ENCODE measurements around the gene FAM222B.
"Not testable (repeated sequence)": the region's sequence is repeated elsewhere in the genome, so short reads cannot be mapped to it uniquely, and the experiment has no call there.

Gene FAM222B

DNA sequence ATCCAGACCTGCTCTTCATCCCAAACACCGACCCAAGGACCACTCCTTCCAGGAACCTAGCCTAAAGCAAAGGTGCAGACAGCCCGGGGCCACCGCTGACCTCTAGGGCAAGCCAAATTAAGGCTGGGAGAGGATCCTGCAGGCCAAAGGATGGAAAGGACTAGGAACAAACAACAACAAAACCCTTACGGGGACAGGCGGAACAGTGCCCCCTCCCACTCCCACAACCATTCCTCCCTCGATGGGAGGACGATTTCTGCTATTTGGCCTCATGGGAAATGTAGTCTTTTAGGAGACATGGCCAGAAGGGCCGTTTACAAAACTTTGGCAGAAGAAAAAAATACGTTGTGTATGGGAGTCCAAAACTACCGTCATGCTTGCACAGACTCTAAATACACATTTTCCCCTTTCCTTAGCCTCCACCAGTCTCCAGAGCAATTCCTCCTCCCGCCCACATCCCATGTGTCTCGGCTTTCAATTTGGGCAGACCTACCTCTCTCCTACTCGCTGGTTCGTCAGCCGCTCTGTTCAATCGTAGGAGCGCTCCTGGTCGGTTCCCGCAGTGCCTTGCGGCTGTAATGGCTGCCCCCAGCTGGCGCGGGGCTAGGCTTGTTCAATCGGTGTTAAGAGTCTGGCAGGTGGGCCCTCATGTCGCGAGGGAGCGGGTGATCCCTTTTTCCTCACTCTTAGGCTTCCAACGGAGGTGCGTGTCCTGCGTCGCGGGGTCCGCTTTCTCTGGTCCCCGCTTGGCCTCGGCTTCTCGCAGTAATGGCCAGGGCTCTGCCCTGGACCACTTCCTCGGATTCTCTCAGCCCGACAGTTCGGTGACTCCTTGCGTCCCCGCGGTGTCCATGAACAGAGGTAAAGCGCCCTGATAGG is 12.1 kb upstream of the FAM222B start, which contains the start of gene ERAL1:
TSS of gene ERAL1 (plus strand) at position 560 of the 879 bp plus-strand sequence. CDS start at position 579, 19 bp downstream.
- Histone ChIP-seq H3K4me3 (ENCODE audit: low read length) (peak within 1 kb of the TSS; percentile 83), H3K4me2 (ENCODE audit: low read length) (peak within 1 kb of the TSS; percentile 84), H3K36me3 (ENCODE audit: insufficient read depth, low read length) (peaks cover 16% of the 10 kb centered on the region), H3K9me3 (replicated peaks; ENCODE audit: low read length) (no peaks in the 10 kb centered on the region), H3K27me3 (ENCODE audit: control insufficient read depth, insufficient read depth, low read length) (no peaks in the 10 kb centered on the region), H3K9ac (ENCODE audit: low read depth, low read length) (peak within 1 kb of the TSS; percentile 87), H3K4me1 (ENCODE audit: control insufficient read depth, insufficient read depth, low read length) (peaks cover 9% of the 10 kb centered on the region)

DNA sequence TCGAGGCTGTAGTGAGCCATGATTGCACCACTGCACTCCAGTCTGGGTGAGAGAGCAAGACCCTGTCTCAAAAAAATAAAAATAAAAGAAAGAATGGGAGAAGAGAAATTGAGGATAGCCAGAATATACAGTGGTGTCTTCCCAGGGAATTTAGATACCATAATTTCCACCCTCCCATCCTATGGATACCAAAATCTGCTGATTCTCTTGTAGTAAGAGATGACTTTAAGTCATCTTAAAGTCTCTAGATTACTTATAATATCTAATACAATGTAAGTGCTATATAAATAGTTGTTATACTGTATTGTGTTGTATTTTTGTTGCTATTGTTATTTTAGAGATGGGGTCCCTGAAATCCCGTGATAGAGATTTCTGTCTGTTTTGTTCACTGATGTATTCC is 10.7 kb upstream of the FAM222B start:
- H3K9ac ChIP-seq (ENCODE audit: low read depth, low read length) = no peak overlapping the region
- H3K4me3 ChIP-seq (ENCODE audit: low read length) = no peak overlapping the region
- H3K4me1 ChIP-seq (ENCODE audit: control insufficient read depth, insufficient read depth, low read length) = peaks cover 9% of the 10 kb centered on the region
- peaks cover 7% of the 10 kb centered on the region for H3K36me3 ChIP-seq (ENCODE audit: insufficient read depth, low read length)
- no peaks in the 10 kb centered on the region for H3K27me3 ChIP-seq (ENCODE audit: control insufficient read depth, insufficient read depth, low read length)
- H3K9me3 ChIP-seq (replicated peaks; ENCODE audit: low read length) = no peaks in the 10 kb centered on the region
- no peak overlapping the region for H3K4me2 ChIP-seq (ENCODE audit: low read length)

DNA sequence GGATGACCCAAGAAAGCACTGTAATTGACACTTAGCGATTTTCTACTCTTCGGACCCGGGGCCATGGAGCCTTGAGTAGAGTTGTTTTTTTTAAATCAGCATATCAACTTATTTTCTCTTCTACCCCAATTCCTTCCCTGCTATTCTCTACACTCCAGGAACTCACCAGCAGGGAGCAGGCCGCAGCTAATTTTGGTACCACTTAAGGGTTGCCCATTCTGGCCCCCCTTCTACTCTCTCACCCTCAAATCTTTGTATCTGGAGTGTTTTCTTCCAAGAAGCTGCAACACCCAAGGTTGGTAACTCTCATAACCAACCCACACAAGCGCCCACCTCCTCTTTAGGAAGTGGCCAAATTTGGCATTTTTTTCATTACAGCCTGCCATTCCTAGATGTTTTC is 6.7 kb upstream of the FAM222B start:
- no peak overlapping the region for H3K4me3 ChIP-seq (ENCODE audit: low read length)
- H3K36me3 ChIP-seq (ENCODE audit: insufficient read depth, low read length) = no peaks in the 10 kb centered on the region
- no peaks in the 10 kb centered on the region for H3K27me3 ChIP-seq (ENCODE audit: control insufficient read depth, insufficient read depth, low read length)
- H3K4me2 ChIP-seq (ENCODE audit: low read length) = no peak overlapping the region
- no peak overlapping the region for H3K9ac ChIP-seq (ENCODE audit: low read depth, low read length)
- H3K9me3 ChIP-seq (replicated peaks; ENCODE audit: low read length) = no peaks in the 10 kb centered on the region
- H3K4me1 ChIP-seq (ENCODE audit: control insufficient read depth, insufficient read depth, low read length) = peaks cover 2% of the 10 kb centered on the region

DNA sequence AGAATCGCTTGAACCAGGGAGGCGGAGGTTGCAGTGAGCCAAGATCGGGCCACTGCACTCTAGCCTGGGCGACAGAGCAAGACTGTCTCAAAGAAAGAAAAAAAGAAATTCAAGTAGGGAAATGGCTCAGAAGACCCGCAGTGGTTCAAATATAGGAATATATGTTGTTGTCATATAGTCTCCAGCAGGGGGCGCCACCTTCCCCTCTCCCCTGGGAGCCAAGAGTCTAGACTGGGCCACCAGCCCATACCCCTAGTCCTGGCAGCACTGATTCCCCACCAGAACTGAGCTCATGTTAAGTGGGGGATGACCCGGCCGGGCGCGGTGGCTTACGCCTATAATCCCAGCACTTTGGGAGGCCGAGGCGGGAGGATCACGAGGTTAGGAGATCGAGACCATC is 6.1 kb upstream of the FAM222B start:
- H3K9ac ChIP-seq (ENCODE audit: low read depth, low read length); H3K4me2 ChIP-seq (ENCODE audit: low read length); H3K36me3 ChIP-seq (ENCODE audit: insufficient read depth, low read length); H3K4me1 ChIP-seq (ENCODE audit: control insufficient read depth, insufficient read depth, low read length); H3K9me3 ChIP-seq (replicated peaks; ENCODE audit: low read length); H3K4me3 ChIP-seq (ENCODE audit: low read length); H3K27me3 ChIP-seq (ENCODE audit: control insufficient read depth, insufficient read depth, low read length): not testable (repeated sequence)

DNA sequence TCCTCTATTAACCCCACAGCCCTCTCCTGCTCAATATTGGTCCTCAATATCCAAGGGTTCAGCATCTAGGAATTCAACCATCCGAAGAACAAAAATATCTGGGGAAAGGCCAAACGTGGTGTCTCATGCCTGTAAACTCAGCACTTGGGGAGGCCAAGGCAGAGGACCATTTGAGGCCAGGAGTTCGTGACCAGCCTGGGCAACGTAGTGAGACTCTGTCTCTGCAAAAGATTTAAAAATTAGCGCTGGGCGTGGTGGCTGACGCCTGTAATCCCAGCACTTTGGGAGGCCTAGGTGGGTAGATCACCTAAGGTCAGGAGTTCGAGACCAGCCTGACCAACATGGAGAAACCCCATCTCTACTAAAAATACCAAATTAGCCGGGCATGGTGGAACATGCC is 4.1 kb upstream of the FAM222B start:
- not testable (repeated sequence) for H3K4me2 ChIP-seq (ENCODE audit: low read length); H3K9ac ChIP-seq (ENCODE audit: low read depth, low read length); H3K4me3 ChIP-seq (ENCODE audit: low read length); H3K4me1 ChIP-seq (ENCODE audit: control insufficient read depth, insufficient read depth, low read length); H3K36me3 ChIP-seq (ENCODE audit: insufficient read depth, low read length); H3K9me3 ChIP-seq (replicated peaks; ENCODE audit: low read length); H3K27me3 ChIP-seq (ENCODE audit: control insufficient read depth, insufficient read depth, low read length)

DNA sequence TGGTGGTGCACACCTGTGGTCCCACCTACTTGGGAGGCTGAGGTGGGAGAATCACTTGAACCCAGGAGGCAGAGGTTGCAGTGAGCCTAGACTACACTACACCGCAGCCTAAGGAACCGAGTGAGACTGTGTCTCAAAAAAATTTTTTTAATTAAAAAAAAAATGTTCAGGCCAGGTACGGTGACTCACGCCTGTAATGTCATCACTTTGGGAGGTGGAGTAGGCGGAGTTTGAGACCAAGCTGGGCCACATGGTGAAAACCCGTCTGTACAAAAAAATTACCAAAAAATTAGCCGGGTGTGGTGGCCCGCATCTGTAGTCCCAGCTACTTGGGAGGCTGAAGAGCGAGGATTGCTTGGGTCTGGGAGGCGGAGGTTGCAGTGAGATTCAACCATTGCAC is 3.6 kb upstream of the FAM222B start:
- Histone ChIP-seq H3K27me3 (ENCODE audit: control insufficient read depth, insufficient read depth, low read length) (no peaks in the 10 kb centered on the region), H3K4me3 (ENCODE audit: low read length) (no peak overlapping the region), H3K36me3 (ENCODE audit: insufficient read depth, low read length) (no peaks in the 10 kb centered on the region), H3K9me3 (replicated peaks; ENCODE audit: low read length) (no peaks in the 10 kb centered on the region), H3K4me1 (ENCODE audit: control insufficient read depth, insufficient read depth, low read length) (peaks cover 7% of the 10 kb centered on the region), H3K9ac (ENCODE audit: low read depth, low read length) (no peak overlapping the region), H3K4me2 (ENCODE audit: low read length) (no peak overlapping the region)

DNA sequence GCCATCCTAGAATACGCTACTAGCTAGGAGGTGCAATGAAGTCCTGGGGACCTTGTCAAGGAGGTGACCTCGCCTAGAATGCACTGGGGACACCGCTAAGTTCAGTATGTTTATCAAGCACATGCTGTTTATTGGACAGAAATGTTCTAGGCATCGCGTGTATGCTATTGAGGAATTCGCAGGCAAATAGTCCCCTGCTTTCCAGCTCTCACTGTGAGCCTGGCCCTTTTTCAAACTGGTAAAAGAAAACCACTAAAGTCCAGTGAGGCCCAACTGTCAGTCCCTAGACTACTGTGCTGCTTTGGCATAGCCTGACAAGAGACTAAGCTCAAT is 1.2 kb upstream of the FAM222B start:
- Histone ChIP-seq H3K4me3 (ENCODE audit: low read length) (no peak overlapping the region), H3K4me2 (ENCODE audit: low read length) (no peak overlapping the region), H3K4me1 (ENCODE audit: control insufficient read depth, insufficient read depth, low read length) (peaks cover 20% of the 10 kb centered on the region), H3K9me3 (replicated peaks; ENCODE audit: low read length) (no peaks in the 10 kb centered on the region), H3K9ac (ENCODE audit: low read depth, low read length) (no peak overlapping the region), H3K27me3 (ENCODE audit: control insufficient read depth, insufficient read depth, low read length) (no peaks in the 10 kb centered on the region), H3K36me3 (ENCODE audit: insufficient read depth, low read length) (no peaks in the 10 kb centered on the region)

DNA sequence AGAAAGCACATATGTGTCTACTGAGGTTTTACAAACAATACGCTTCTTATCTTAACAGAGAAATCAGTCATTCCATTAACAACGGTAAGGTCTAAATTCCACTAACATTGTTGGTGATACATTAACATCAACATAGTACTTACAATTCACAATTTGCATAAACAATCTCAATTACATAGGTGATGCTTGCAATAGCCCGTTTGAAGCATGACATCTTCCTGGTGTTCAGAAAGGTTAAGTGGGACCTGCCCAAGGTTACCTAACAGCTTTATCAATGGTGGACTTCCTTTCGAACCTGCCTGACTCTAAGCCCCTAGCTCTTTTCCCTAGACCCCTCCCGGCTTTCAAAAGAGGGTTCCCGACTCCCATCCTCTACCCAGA is 699 bp downstream of the FAM222B start:
- Histone ChIP-seq H3K4me3 (ENCODE audit: low read length) (peak overlapping the region; percentile 91), H3K4me1 (ENCODE audit: control insufficient read depth, insufficient read depth, low read length) (peaks cover 20% of the 10 kb centered on the region), H3K36me3 (ENCODE audit: insufficient read depth, low read length) (no peaks in the 10 kb centered on the region), H3K9me3 (replicated peaks; ENCODE audit: low read length) (no peaks in the 10 kb centered on the region), H3K4me2 (ENCODE audit: low read length) (peak overlapping the region; percentile 91), H3K27me3 (ENCODE audit: control insufficient read depth, insufficient read depth, low read length) (no peaks in the 10 kb centered on the region), H3K9ac (ENCODE audit: low read depth, low read length) (peak overlapping the region; percentile 89)

DNA sequence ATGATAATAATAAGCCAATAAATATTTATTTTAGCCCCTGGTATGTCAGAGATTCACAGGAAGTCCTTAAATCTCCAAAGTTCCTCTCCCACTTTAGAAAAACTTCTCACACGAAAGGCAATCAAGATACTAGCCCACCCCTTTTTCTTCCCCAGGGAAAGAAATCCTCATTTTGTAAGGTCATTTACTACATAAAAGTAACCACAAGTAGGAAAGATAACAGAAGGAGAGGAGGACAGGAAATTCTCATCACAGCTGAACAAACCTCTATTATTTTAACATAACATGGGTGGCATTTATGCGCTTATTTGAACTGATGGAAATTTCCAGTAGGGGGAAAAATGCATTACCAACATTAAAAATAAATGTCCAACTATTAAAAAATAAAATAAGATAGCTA is 3.4 kb downstream of the FAM222B start:
- Histone ChIP-seq H3K9me3 (replicated peaks; ENCODE audit: low read length) (no peaks in the 10 kb centered on the region), H3K4me1 (ENCODE audit: control insufficient read depth, insufficient read depth, low read length) (peaks cover 20% of the 10 kb centered on the region), H3K36me3 (ENCODE audit: insufficient read depth, low read length) (no peaks in the 10 kb centered on the region), H3K4me3 (ENCODE audit: low read length) (no peak overlapping the region), H3K27me3 (ENCODE audit: control insufficient read depth, insufficient read depth, low read length) (no peaks in the 10 kb centered on the region), H3K9ac (ENCODE audit: low read depth, low read length) (no peak overlapping the region), H3K4me2 (ENCODE audit: low read length) (peak overlapping the region; percentile 31)

DNA sequence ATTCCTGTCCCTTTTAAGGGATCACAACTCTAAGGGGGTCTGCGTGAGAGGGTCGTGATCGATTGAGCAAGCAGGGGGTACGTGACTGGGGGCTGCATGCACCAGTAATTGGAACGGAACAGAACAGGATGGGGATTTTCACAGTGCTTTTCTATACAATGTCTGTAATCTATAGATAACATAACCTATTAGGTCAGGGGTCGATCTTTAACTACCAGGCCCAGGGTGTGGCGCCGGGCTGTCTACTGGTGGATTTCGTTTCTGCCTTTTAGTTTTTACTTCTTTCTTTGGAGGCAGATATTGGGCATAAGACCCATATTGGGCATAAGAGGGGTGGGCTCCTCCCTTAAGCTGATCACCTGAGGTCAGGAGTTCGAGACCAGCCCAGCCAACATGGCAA is 6.0 kb downstream of the FAM222B start:
- not testable (repeated sequence) for H3K4me2 ChIP-seq (ENCODE audit: low read length); H3K9ac ChIP-seq (ENCODE audit: low read depth, low read length); H3K4me3 ChIP-seq (ENCODE audit: low read length); H3K27me3 ChIP-seq (ENCODE audit: control insufficient read depth, insufficient read depth, low read length); H3K36me3 ChIP-seq (ENCODE audit: insufficient read depth, low read length); H3K9me3 ChIP-seq (replicated peaks; ENCODE audit: low read length)
- peaks cover 15% of the 10 kb centered on the region for H3K4me1 ChIP-seq (ENCODE audit: control insufficient read depth, insufficient read depth, low read length)

DNA sequence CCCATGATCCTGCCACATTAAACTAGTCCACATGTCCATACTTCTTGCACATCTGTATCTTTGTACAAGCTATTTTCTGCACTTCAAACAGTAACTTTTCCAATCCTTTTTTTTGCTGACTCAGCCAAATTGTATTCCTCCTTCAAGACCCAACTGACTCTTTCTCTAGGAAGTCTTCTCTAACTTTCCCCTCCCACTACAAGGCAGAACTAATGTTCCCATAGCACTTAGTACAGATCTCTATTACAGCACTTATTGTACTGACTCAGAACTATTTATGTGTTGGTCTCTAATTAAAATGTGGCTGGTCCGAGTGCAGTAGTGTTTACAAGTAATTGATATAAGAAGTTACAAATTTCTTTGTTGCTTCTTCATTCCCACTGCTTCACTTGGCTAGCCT is 8.2 kb downstream of the FAM222B start:
- H3K9me3 ChIP-seq (replicated peaks; ENCODE audit: low read length) = no peaks in the 10 kb centered on the region
- H3K36me3 ChIP-seq (ENCODE audit: insufficient read depth, low read length) = peaks cover 5% of the 10 kb centered on the region
- no peaks in the 10 kb centered on the region for H3K27me3 ChIP-seq (ENCODE audit: control insufficient read depth, insufficient read depth, low read length)
- no peak overlapping the region for H3K9ac ChIP-seq (ENCODE audit: low read depth, low read length)
- H3K4me3 ChIP-seq (ENCODE audit: low read length) = no peak overlapping the region
- H3K4me1 ChIP-seq (ENCODE audit: control insufficient read depth, insufficient read depth, low read length) = peaks cover 5% of the 10 kb centered on the region
- H3K4me2 ChIP-seq (ENCODE audit: low read length) = no peak overlapping the region

DNA sequence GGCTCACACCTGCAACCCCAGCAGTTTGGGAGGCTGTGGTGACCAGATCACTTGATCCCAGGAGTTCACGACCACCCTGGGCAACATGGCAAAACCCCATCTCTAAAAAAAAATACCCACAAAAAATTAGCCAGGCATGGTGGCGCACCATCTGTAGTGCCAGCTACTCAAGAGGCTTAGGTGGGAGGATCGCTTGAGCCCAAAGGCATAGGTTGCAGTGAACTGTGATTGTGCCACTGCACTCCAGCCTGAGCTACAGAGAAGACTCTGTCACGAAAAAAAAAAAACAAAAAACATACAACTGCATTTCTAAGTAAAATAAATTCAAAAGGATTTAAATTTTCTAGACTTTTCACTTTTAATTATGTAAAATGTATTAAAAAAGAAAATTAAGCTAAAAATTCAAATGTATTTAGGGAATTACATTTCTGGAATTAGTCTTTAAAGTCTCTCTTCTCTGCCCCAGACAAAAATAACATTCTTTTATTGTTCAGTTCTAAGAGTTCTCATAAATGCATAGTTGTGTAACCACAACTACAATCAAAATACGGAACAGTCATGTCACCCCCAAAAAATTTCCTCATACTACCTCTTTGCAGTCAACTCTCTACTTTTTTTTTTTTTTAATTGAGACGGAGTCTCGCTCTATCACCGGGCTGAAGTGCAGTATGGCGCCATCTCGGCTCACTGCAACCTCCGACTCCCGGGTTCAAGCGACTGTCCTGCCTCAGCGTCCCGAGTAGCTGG is 14.1 kb downstream of the FAM222B start:
- H3K36me3 ChIP-seq (ENCODE audit: insufficient read depth, low read length) = peaks cover 7% of the 10 kb centered on the region
- H3K4me1 ChIP-seq (ENCODE audit: control insufficient read depth, insufficient read depth, low read length) = peaks cover 20% of the 10 kb centered on the region
- H3K9me3 ChIP-seq (replicated peaks; ENCODE audit: low read length) = no peaks in the 10 kb centered on the region
- peak overlapping the region; percentile 30 for H3K4me2 ChIP-seq (ENCODE audit: low read length)
- H3K4me3 ChIP-seq (ENCODE audit: low read length) = no peak overlapping the region
- H3K9ac ChIP-seq (ENCODE audit: low read depth, low read length) = peak overlapping the region; percentile 38
- H3K27me3 ChIP-seq (ENCODE audit: control insufficient read depth, insufficient read depth, low read length) = no peaks in the 10 kb centered on the region

All from skeletal muscle satellite cell (primary cell).